ENCODE results near the gene ZPLD1. TPM values are rescaled to one million over a fixed set of nuclear protein-coding genes. Genes with fewer than 3 reads are reported as not detected.
A peak's percentile ranks its signal among the peaks of the same experiment; 100 is the strongest.

Gene ZPLD1
- total RNA-seq, 1 experiment from 2014 or later, result not detected

DNA sequence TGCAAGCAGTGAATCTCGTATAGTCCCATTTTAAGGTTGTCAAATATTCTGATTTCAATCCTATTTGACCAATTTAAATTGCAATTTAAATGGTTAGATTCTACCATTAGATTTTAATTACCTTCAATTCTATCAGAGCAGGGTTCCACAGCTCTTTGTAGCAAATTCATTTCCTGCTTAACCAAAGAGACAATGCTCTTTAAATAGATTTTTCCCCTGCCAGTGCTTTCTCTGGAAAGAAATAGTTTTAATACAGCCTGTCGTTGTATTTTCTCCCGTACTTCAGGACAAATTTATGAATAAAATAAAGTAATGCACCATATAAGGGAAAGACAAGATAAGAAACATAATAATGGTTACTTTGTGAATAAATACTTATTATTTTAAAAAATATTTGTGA lies 62.8 kb downstream of the ZPLD1 start:
- H3K4me3 ChIP-seq, result no peak overlapping the region
- no peak for TF ChIP-seq EZH2 (IDR thresholded peaks at IDR 0.05; ENCODE audit: low read depth)
- TF ChIP-seq, protein P1, sequence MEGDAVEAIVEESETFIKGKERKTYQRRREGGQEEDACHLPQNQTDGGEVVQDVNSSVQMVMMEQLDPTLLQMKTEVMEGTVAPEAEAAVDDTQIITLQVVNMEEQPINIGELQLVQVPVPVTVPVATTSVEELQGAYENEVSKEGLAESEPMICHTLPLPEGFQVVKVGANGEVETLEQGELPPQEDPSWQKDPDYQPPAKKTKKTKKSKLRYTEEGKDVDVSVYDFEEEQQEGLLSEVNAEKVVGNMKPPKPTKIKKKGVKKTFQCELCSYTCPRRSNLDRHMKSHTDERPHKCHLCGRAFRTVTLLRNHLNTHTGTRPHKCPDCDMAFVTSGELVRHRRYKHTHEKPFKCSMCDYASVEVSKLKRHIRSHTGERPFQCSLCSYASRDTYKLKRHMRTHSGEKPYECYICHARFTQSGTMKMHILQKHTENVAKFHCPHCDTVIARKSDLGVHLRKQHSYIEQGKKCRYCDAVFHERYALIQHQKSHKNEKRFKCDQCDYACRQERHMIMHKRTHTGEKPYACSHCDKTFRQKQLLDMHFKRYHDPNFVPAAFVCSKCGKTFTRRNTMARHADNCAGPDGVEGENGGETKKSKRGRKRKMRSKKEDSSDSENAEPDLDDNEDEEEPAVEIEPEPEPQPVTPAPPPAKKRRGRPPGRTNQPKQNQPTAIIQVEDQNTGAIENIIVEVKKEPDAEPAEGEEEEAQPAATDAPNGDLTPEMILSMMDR (conservative IDR thresholded peaks at IDR 0.05), result no peak

DNA sequence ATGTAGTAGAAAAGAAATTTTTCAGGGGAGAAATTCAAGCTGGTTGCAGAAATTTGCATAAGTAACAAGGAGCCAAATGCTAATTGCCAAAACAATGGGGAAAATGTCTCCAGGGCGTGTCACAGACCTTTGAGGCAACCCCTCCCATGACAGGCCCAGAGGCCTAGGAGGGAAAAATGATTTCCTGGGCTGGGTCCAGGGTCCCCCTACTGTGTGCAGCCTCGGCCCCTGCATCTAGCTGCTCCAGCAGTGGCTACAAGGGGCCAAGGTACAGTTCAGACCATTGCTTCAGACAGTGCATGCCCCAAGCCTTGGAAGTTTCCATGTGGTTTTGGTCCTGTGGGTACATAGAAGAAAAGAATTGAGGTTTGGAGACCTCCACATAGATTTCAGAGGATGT lies 70.7 kb downstream of the ZPLD1 start:
- intact Hi-C loops (cut with micrococcal nuclease; ENCODE audit: unreplicated experiment), result no loop called here
- ChIA-PET CTCF (no interaction called here), POLR2A (ENCODE audit: unreplicated experiment) (no interaction called here)
- Histone ChIP-seq H3K4me2 (no peak overlapping the region), H3K36me3 (ENCODE audit: low read depth) (no peaks in the 10 kb centered on the region), H3K27me3 (ENCODE audit: insufficient read depth, low read depth) (no peaks in the 10 kb centered on the region), H3K79me2 (ENCODE audit: low read depth) (no peaks in the 10 kb centered on the region), H3K27ac (no peak overlapping the region), H3K4me3 (no peak overlapping the region), H3K9me2 (ENCODE audit: insufficient read depth) (peaks cover 3% of the 10 kb centered on the region; the same call in 1 of the 2 replicates), H2AFZ (no peak overlapping the region), H3K9me3 (ENCODE audit: insufficient read depth, low read depth) (peaks cover 6% of the 10 kb centered on the region), H4K20me1 (ENCODE audit: insufficient read depth) (no peaks in the 10 kb centered on the region), H3F3A (ENCODE audit: insufficient read depth, low read depth) (no peaks in the 10 kb centered on the region), H3K4me1 (replicated peaks; ENCODE audit: insufficient read depth) (no peaks in the 10 kb centered on the region)
- DNase-seq, result no peak
- TF ChIP-seq, protein P1 (conservative IDR thresholded peaks at IDR 0.05), result no peak
- no peak for TF ChIP-seq EZH2 (IDR thresholded peaks at IDR 0.05; ENCODE audit: low read depth)
- BruUV-seq (replicated peaks), result no TSS peak

More for the DNA sequence above, 62.8 kb downstream of the ZPLD1 start:
- H3K4me1 ChIP-seq (replicated peaks; ENCODE audit: insufficient read depth), result no peaks in the 10 kb centered on the region
- CTCF ChIA-PET, result no interaction called here
- H3K79me2 ChIP-seq (ENCODE audit: low read depth), result no peaks in the 10 kb centered on the region
- H3K27ac ChIP-seq, result no peak overlapping the region
- H3K9me3 ChIP-seq (ENCODE audit: insufficient read depth, low read depth), result no peaks in the 10 kb centered on the region
- no peaks in the 10 kb centered on the region for H3K9me2 ChIP-seq (ENCODE audit: insufficient read depth)
- no peaks in the 10 kb centered on the region for H3K27me3 ChIP-seq (ENCODE audit: insufficient read depth, low read depth)
- no peak overlapping the region for H3K4me2 ChIP-seq
- POLR2A ChIA-PET (ENCODE audit: unreplicated experiment), result interaction anchor here (0.6 kb wide), 1 partner anchor 786 kb away, joined by 10 read pairs; no protein-coding TSS in a partner anchor
- BruUV-seq (replicated peaks), result no TSS peak
- H3F3A ChIP-seq (ENCODE audit: insufficient read depth, low read depth), result no peaks in the 10 kb centered on the region
- H4K20me1 ChIP-seq (ENCODE audit: insufficient read depth), result no peaks in the 10 kb centered on the region
- H3K36me3 ChIP-seq (ENCODE audit: low read depth), result no peaks in the 10 kb centered on the region
- H2AFZ ChIP-seq, result peak overlapping the region; percentile 40; the same call in 1 of the 2 replicates
- no peak for DNase-seq
- intact Hi-C loops (cut with micrococcal nuclease; ENCODE audit: unreplicated experiment), result no loop called here

DNA sequence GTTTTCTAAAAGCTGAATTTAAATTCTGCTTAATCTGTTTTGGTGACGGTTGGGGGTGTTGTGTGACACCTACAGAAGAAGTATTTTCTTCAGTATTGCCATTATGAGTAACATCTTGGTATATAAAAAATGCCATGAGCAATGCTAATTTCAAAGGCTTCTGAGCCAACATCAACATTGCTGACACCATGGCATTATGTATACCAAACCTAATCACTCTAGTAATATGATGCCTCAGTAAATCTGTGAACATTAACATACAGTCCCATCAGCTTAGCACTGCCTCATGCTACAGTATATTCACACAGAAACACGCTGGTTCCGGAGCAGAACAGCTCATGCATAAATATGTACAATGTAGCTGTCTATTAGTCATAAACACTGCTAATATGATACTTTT lies 75.8 kb downstream of the ZPLD1 start:
- no peak overlapping the region for H3K4me3 ChIP-seq
- peaks cover 3% of the 10 kb centered on the region; the same call in 1 of the 2 replicates for H3K9me2 ChIP-seq (ENCODE audit: insufficient read depth)
- peaks cover 15% of the 10 kb centered on the region for H3K9me3 ChIP-seq (ENCODE audit: insufficient read depth, low read depth)
- TF ChIP-seq, protein P1 (conservative IDR thresholded peaks at IDR 0.05), result no peak
- no peak for TF ChIP-seq EZH2 (IDR thresholded peaks at IDR 0.05; ENCODE audit: low read depth)
- H3K27me3 ChIP-seq (ENCODE audit: insufficient read depth, low read depth), result no peaks in the 10 kb centered on the region
- ChIA-PET POLR2A (ENCODE audit: unreplicated experiment) (interaction anchor here (0.6 kb wide), 2 partner anchors 41 to 612 kb away, joined by 3 read pairs; no protein-coding TSS in a partner anchor), CTCF (no interaction called here)
- H3F3A ChIP-seq (ENCODE audit: insufficient read depth, low read depth), result no peaks in the 10 kb centered on the region
- no peak overlapping the region for H2AFZ ChIP-seq
- H3K27ac ChIP-seq, result no peak overlapping the region
- no peaks in the 10 kb centered on the region for H4K20me1 ChIP-seq (ENCODE audit: insufficient read depth)
- BruUV-seq (replicated peaks), result no TSS peak
- H3K4me2 ChIP-seq, result no peak overlapping the region
- H3K4me1 ChIP-seq (replicated peaks; ENCODE audit: insufficient read depth), result 0 out of 2 replicates have a peak, but pooled peaks cover 6% of the 10 kb centered on the region
- DNase-seq, result no peak
- no peaks in the 10 kb centered on the region for H3K36me3 ChIP-seq (ENCODE audit: low read depth)
- intact Hi-C loops (cut with micrococcal nuclease; ENCODE audit: unreplicated experiment), result no loop called here
- H3K79me2 ChIP-seq (ENCODE audit: low read depth), result no peaks in the 10 kb centered on the region
